HEK293 (cell line): ENCODE results near the gene GALNT6.

Source experiments
- GLI4 ChIP-seq: fragments of 450-650 bp; formaldehyde crosslinking; IDR thresholded peaks from 2 replicates; pipeline ENCODE4 v1.5.1; 2016; ENCODE audit warnings: missing biosample characterization, missing genetic modification characterization
- KLF16 ChIP-seq: fragments of 450-650 bp; formaldehyde crosslinking; IDR thresholded peaks from 2 replicates; pipeline ENCODE4 v1.5.1; 2017; ENCODE audit warnings: missing biosample characterization, missing genetic modification characterization
- PRDM1 ChIP-seq: fragments of 450-650 bp; formaldehyde crosslinking; IDR thresholded peaks from 2 replicates; pipeline ENCODE4; 2016; ENCODE audit warnings: missing biosample characterization, missing genetic modification characterization
- ZBTB6 ChIP-seq: fragments of 450-650 bp; formaldehyde crosslinking; IDR thresholded peaks from 2 replicates; pipeline ENCODE4 v1.5.1; 2017; ENCODE audit warnings: missing biosample characterization, missing genetic modification characterization
- ZNF121 ChIP-seq: fragments of 450-650 bp; formaldehyde crosslinking; IDR thresholded peaks from 2 replicates; pipeline ENCODE4 v1.5.1; 2016; ENCODE audit warnings: missing biosample characterization, missing genetic modification characterization
- ZNF692 ChIP-seq: fragments of 450-650 bp; formaldehyde crosslinking; IDR thresholded peaks from 2 replicates; pipeline ENCODE4 v1.5.1; 2016; ENCODE audit warnings: missing biosample characterization, missing genetic modification characterization
- TF ChIP-seq, protein P1 (sequence below): fragments of 450-650 bp; formaldehyde crosslinking; IDR thresholded peaks from 2 replicates; pipeline ENCODE4 v1.5.1; 2016; ENCODE audit warnings: missing biosample characterization, missing genetic modification characterization
- TF ChIP-seq, protein P2 (sequence below): fragments of 450-650 bp; formaldehyde crosslinking; IDR thresholded peaks from 2 replicates; pipeline ENCODE4 v1.5.1; 2016; ENCODE audit warnings: missing biosample characterization, missing genetic modification characterization

GRCh38 chr12:51413149-51413548 is 21.9 kb upstream of the GALNT6 start:
- TF ChIP-seq GLI4 (tag by site-specific recombination) (no peak), KLF16 (no peak), ZNF121 (tag by site-specific recombination) (no peak), ZBTB6 (tag by site-specific recombination) (no peak), ZNF692 (no peak), PRDM1 (tag by site-specific recombination) (no peak)
- TF ChIP-seq, protein P1, sequence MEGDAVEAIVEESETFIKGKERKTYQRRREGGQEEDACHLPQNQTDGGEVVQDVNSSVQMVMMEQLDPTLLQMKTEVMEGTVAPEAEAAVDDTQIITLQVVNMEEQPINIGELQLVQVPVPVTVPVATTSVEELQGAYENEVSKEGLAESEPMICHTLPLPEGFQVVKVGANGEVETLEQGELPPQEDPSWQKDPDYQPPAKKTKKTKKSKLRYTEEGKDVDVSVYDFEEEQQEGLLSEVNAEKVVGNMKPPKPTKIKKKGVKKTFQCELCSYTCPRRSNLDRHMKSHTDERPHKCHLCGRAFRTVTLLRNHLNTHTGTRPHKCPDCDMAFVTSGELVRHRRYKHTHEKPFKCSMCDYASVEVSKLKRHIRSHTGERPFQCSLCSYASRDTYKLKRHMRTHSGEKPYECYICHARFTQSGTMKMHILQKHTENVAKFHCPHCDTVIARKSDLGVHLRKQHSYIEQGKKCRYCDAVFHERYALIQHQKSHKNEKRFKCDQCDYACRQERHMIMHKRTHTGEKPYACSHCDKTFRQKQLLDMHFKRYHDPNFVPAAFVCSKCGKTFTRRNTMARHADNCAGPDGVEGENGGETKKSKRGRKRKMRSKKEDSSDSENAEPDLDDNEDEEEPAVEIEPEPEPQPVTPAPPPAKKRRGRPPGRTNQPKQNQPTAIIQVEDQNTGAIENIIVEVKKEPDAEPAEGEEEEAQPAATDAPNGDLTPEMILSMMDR = no peak
- TF ChIP-seq, protein P2, sequence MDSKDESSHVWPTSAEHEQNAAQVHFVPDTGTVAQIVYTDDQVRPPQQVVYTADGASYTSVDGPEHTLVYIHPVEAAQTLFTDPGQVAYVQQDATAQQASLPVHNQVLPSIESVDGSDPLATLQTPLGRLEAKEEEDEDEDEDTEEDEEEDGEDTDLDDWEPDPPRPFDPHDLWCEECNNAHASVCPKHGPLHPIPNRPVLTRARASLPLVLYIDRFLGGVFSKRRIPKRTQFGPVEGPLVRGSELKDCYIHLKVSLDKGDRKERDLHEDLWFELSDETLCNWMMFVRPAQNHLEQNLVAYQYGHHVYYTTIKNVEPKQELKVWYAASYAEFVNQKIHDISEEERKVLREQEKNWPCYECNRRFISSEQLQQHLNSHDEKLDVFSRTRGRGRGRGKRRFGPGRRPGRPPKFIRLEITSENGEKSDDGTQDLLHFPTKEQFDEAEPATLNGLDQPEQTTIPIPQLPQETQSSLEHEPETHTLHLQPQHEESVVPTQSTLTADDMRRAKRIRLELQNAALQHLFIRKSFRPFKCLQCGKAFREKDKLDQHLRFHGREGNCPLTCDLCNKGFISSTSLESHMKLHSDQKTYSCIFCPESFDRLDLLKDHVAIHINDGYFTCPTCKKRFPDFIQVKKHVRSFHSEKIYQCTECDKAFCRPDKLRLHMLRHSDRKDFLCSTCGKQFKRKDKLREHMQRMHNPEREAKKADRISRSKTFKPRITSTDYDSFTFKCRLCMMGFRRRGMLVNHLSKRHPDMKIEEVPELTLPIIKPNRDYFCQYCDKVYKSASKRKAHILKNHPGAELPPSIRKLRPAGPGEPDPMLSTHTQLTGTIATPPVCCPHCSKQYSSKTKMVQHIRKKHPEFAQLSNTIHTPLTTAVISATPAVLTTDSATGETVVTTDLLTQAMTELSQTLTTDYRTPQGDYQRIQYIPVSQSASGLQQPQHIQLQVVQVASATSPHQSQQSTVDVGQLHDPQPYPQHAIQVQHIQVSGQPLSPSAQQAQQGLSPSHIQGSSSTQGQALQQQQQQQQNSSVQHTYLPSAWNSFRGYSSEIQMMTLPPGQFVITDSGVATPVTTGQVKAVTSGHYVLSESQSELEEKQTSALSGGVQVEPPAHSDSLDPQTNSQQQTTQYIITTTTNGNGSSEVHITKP (tag by site-specific recombination) = no peak
